Activated CD4-positive, alpha-beta T cell treated with anti-CD3 and anti-CD28 coated beads, Interleukin-2, amount 10 ng/mL, durations not matched to agents 24 days and 14 days (primary cell): ENCODE results near the gene MUC5AC. TPM values are rescaled to one million over a fixed set of nuclear protein-coding genes. Genes with fewer than 3 reads are reported as not detected.
"Not testable (repeated sequence)": the region's sequence is repeated elsewhere in the genome, so short reads cannot be mapped to it uniquely, and the experiment has no call there.

Experiments used
- DNase-seq: peaks from one replicate; pipeline ENCODE4 v3.0.0; 2022
- H3K27ac Mint-ChIP-seq: one replicate; pipeline ENCODE4 v1.8.0; 2022; ENCODE audit warnings: mild to moderate bottlenecking, mixed read lengths
- H3K27me3 Mint-ChIP-seq: one replicate; pipeline ENCODE4 v1.8.0; 2022; ENCODE audit warnings: mixed read lengths
- H3K36me3 Mint-ChIP-seq: one replicate; pipeline ENCODE4 v1.8.0; 2022; ENCODE audit warnings: low read depth, mild to moderate bottlenecking, mixed read lengths
- H3K4me1 Mint-ChIP-seq: one replicate; pipeline ENCODE4 v1.8.0; 2021; ENCODE audit warnings: mixed read lengths
- H3K4me3 Mint-ChIP-seq: one replicate; pipeline ENCODE4 v1.8.0; 2022; ENCODE audit warnings: mild to moderate bottlenecking, moderate library complexity, mixed read lengths
- H3K9me3 Mint-ChIP-seq: one replicate; pipeline ENCODE4 v1.8.0; 2021; ENCODE audit warnings: mixed read lengths
- intact Hi-C: fragments of 100-400 bp; cut with micrococcal nuclease; formaldehyde crosslinking; loops from one replicate; pipeline ENCODE4 v1.15.1; 2023
- total RNA-seq: library from RNA; stranded (reverse); gene quantifications from 2 replicates; pipeline ENCODE4 v1.2.3, GENCODE V29; 2022

The MUC5AC gene
- total RNA-seq, 1 donor from 2014 or later, result not detected

DNA sequence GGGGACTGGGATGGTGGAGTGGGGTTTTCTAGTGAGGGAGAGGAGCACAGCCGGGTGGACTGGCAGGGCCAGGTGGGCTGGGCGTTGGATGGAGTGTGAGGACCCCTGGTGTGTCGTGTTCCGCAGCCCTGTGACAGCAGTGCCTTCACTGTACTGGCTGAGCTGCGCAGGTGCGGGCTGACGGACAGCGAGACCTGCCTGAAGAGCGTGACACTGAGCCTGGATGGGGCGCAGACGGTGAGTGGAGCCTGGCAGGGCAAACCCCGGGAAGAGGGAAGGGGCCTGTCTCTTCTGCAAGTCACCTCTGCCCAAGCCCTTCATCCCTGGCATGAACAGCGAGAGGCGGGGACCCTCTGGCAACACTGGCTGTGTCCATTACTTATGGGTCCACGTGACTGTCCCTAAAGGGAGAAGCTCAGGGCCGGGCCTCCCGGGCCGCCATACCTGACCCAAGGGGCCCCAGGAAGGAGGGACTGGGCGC lies 10.0 kb downstream of the MUC5AC start:
- H3K4me1 Mint-ChIP-seq, result no peaks in the 10 kb centered on the region
- H3K36me3 Mint-ChIP-seq, result peaks cover 9% of the 10 kb centered on the region
- H3K27ac Mint-ChIP-seq, result no peak overlapping the region
- intact Hi-C loops, result no loop called here
- H3K27me3 Mint-ChIP-seq, result no peaks in the 10 kb centered on the region
- no peak overlapping the region for H3K4me3 Mint-ChIP-seq
- no peak for DNase-seq
- peaks cover 11% of the 10 kb centered on the region for H3K9me3 Mint-ChIP-seq

DNA sequence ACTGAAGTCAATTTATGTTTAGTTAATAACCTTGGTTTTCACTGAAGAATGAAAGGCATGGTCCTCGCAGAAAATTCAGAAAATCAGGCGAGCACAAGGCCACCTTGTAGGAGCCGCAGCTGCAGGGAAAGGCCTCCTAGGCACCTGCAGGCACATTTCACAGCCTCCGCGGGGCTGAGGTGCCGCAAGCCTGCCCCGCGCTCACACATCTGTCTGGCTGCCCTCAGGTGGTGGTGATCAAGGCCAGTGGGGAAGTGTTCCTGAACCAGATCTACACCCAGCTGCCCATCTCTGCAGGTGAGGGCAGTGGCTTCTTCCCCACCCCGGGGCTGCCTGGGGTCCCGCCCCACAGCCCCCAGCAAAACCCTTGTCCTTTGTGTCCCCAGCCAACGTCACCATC lies 10.5 kb downstream of the MUC5AC start:
- Mint-ChIP-seq H3K9me3 (peaks cover 11% of the 10 kb centered on the region), H3K27me3 (no peaks in the 10 kb centered on the region), H3K27ac (no peak overlapping the region), H3K36me3 (peaks cover 9% of the 10 kb centered on the region), H3K4me1 (no peaks in the 10 kb centered on the region), H3K4me3 (no peak overlapping the region)
- DNase-seq, result no peak
- intact Hi-C loops, result no loop called here

DNA sequence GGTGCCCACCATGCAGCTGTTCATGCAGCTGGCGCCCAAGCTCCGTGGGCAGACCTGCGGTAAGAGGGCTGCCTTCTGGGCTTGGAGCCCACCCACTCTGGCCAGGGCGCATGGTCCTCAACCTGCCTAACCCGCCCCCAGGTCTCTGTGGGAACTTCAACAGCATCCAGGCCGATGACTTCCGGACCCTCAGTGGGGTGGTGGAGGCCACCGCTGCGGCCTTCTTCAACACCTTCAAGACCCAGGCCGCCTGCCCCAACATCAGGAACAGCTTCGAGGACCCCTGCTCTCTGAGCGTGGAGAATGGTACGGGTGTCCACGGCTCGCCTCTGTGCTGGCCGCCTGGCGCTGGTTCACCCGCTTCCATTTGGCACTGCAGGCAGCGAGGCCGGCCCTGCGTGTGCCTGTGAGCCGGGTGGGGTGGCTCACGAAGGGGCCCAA lies 11.0 kb downstream of the MUC5AC start:
- H3K27ac Mint-ChIP-seq, result no peak overlapping the region
- H3K36me3 Mint-ChIP-seq, result peaks cover 9% of the 10 kb centered on the region
- H3K4me3 Mint-ChIP-seq, result no peak overlapping the region

GRCh38 chr11:1171223-1171984 lies 13.7 kb downstream of the MUC5AC start:
- Mint-ChIP-seq H3K27ac (peak overlapping the region; percentile 32), H3K36me3 (peaks cover 13% of the 10 kb centered on the region), H3K4me3 (no peak overlapping the region), H3K4me1 (no peaks in the 10 kb centered on the region), H3K9me3 (peaks cover 19% of the 10 kb centered on the region), H3K27me3 (no peaks in the 10 kb centered on the region)
- DNase-seq, result no peak
- intact Hi-C loops, result no loop called here

More for the DNA sequence above, 11.0 kb downstream of the MUC5AC start:
- Mint-ChIP-seq H3K4me1 (no peaks in the 10 kb centered on the region), H3K27me3 (no peaks in the 10 kb centered on the region), H3K9me3 (peaks cover 11% of the 10 kb centered on the region)
- DNase-seq, result no peak
- intact Hi-C loops, result no loop called here

- Mint-ChIP-seq H3K4me3 (no peak overlapping the region), H3K27me3 (no peaks in the 10 kb centered on the region), H3K27ac (peak overlapping the region; percentile 32), H3K4me1 (no peaks in the 10 kb centered on the region), H3K9me3 (peaks cover 19% of the 10 kb centered on the region), H3K36me3 (peaks cover 13% of the 10 kb centered on the region)
- intact Hi-C loops, result no loop called here
- DNase-seq, result no peak
Measured at GRCh38 chr11:1171985-1172728, 14.4 kb downstream of the MUC5AC start.

DNA sequence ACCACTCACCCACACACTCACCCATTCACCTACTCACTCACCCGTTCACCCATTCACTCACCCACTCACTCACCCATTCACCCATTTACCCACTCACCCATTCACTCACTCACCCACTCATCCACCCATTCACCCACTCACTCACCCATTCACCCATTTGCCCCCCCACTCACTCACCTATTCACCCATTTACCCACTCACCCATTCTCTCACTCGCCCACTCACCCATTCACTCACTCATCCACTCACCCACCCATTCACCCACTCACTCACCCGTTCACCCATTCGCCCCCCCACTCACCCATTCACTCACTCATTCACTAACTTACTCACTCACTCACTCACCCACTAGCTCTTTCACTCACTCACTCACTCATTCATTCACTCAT lies 15.0 kb downstream of the MUC5AC start:
- Mint-ChIP-seq H3K27ac (no peak overlapping the region), H3K27me3 (no peaks in the 10 kb centered on the region)
- intact Hi-C loops, result no loop called here

DNA sequence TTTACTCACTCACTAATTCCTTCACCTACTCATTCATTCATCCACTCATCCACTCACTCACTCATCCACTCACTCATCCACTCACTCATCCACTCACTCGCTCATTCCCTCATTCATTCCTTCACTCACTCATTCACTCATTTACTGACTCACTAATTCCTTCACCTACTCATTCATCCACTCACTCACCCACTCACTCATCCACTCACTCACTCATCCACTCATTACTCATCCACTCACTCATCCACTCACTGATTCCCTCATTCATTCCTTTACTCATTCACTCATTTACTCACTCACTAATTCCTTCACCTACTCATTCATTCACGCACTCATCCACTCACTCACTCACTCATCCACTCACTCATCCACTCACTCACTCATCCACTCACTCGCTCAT lies 15.6 kb downstream of the MUC5AC start:
- Mint-ChIP-seq H3K36me3 (peaks cover 13% of the 10 kb centered on the region), H3K9me3 (peaks cover 19% of the 10 kb centered on the region)
- H3K4me3 Mint-ChIP-seq, DNase-seq, H3K4me1 Mint-ChIP-seq, H3K27me3 Mint-ChIP-seq, intact Hi-C loops, H3K27ac Mint-ChIP-seq: not testable (repeated sequence)

More for the DNA sequence above, 15.0 kb downstream of the MUC5AC start:
- H3K9me3 Mint-ChIP-seq, result peaks cover 19% of the 10 kb centered on the region
- H3K4me3 Mint-ChIP-seq, result no peak overlapping the region
- H3K36me3 Mint-ChIP-seq, result peaks cover 13% of the 10 kb centered on the region
- H3K4me1 Mint-ChIP-seq, result no peaks in the 10 kb centered on the region
- no peak for DNase-seq

GRCh38 chr11:1174441-1175370 lies 17.0 kb downstream of the MUC5AC start:
- Mint-ChIP-seq H3K4me1 (no peaks in the 10 kb centered on the region), H3K4me3 (no peak overlapping the region), H3K27ac (no peak overlapping the region), H3K27me3 (no peaks in the 10 kb centered on the region), H3K9me3 (peaks cover 19% of the 10 kb centered on the region), H3K36me3 (peaks cover 13% of the 10 kb centered on the region)
- intact Hi-C loops, result no loop called here
- DNase-seq, result no peak

- no peak overlapping the region for H3K4me3 Mint-ChIP-seq
- H3K27ac Mint-ChIP-seq, result peak overlapping the region; percentile 6
- peaks cover 13% of the 10 kb centered on the region for H3K36me3 Mint-ChIP-seq
- intact Hi-C loops, result no loop called here
- no peaks in the 10 kb centered on the region for H3K4me1 Mint-ChIP-seq
- H3K9me3 Mint-ChIP-seq, result peaks cover 19% of the 10 kb centered on the region
- H3K27me3 Mint-ChIP-seq, result no peaks in the 10 kb centered on the region
- no peak for DNase-seq
Measured at GRCh38 chr11:1175461-1176223, 17.9 kb downstream of the MUC5AC start.

DNA sequence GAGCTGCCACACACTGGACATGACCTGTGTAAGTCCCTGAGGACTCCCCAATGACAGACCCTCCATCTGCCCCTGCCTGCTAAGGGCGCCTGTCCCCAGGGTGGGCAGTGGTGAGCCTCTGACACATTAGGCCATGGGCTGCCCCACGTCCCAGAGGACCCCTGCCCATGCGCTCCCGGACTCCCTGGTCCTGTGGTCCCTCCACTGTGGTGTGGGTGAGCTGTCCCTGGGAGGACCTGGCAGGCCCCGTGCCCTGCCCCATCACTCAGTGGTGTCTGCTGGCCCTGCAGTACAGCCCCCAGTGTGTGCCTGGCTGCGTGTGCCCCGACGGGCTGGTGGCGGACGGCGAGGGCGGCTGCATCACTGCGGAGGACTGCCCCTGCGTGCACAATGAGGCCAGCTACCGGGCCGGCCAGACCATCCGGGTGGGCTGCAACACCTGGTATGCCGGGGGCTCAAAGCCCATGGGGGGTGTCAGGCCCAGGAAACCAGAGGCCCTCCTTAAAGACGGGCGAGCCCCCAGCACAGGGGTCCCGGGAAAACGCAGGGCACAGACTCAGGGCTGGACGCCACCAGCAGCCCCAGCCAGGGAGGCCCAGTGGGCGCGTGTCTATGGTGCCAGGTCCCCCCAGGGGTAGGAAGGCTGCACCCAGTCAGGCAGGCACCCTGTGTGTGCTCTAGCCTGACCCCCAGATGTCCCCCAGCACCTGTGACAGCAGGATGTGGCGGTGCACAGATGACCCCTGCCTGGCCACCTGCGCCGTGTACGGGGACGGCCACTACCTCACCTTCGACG lies 18.7 kb downstream of the MUC5AC start:
- H3K27ac Mint-ChIP-seq, result no peak overlapping the region
- no peak overlapping the region for H3K4me3 Mint-ChIP-seq
- no peaks in the 10 kb centered on the region for H3K27me3 Mint-ChIP-seq
- peaks cover 9% of the 10 kb centered on the region for H3K36me3 Mint-ChIP-seq
- no peaks in the 10 kb centered on the region for H3K4me1 Mint-ChIP-seq
- DNase-seq, result no peak
- intact Hi-C loops, result no loop called here
- peaks cover 12% of the 10 kb centered on the region for H3K9me3 Mint-ChIP-seq

- H3K4me3 Mint-ChIP-seq, result no peak overlapping the region
- DNase-seq, result no peak
- intact Hi-C loops, result no loop called here
- peaks cover 8% of the 10 kb centered on the region for H3K9me3 Mint-ChIP-seq
- H3K4me1 Mint-ChIP-seq, result no peaks in the 10 kb centered on the region
- H3K27ac Mint-ChIP-seq, result no peak overlapping the region
- H3K36me3 Mint-ChIP-seq, result peaks cover 4% of the 10 kb centered on the region
- H3K27me3 Mint-ChIP-seq, result no peaks in the 10 kb centered on the region
Measured at GRCh38 chr11:1177020-1177770, 19.4 kb downstream of the MUC5AC start.

DNA sequence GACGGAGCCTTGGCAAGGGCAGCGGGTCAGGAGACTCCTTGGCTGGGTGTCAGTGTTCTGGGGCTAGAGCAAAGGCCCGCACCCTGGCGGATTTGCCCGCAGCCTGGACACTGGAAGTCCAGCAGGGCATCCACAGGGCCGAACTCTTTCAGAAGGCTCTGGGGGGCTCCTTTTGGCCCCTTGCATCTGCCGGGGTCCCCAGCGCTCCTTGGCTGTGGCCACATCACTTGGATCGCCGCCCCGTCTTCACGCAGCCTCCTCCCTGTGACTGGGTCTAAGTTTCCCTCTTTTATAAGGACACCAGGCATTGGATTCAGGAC lies 20.0 kb downstream of the MUC5AC start:
- H3K4me1 Mint-ChIP-seq, result no peaks in the 10 kb centered on the region
- H3K36me3 Mint-ChIP-seq, result peaks cover 4% of the 10 kb centered on the region
- no peaks in the 10 kb centered on the region for H3K27me3 Mint-ChIP-seq
- peaks cover 8% of the 10 kb centered on the region for H3K9me3 Mint-ChIP-seq
- no peak overlapping the region for H3K4me3 Mint-ChIP-seq
- no peak for DNase-seq
- H3K27ac Mint-ChIP-seq, result no peak overlapping the region
- intact Hi-C loops, result no loop called here
